SK-N-SH treated with all-trans-retinoic acid at 6 μM for 48 hours (cell line): ENCODE results near the gene HOXD1.

Experiments used
- ATAC-seq: fragments of 200-7000 bp; cut with Tn5 transposase; 3 replicates; pipeline ENCODE4 v1.9.1; 2020; ENCODE audit warnings: mild to moderate bottlenecking, moderate library complexity
- ARNTL ChIP-seq: fragments of 450-650 bp; formaldehyde crosslinking; IDR thresholded peaks from 2 replicates; pipeline ENCODE4 v1.5.0; 2020; ENCODE audit warnings: low read depth, mild to moderate bottlenecking, moderate library complexity, borderline replicate concordance
- BACH2 ChIP-seq: fragments of 250-450 bp; sonication (Bioruptor Pico); IDR thresholded peaks from 2 replicates; pipeline ENCODE4 v1.9.0; 2021; ENCODE audit warnings: mild to moderate bottlenecking, borderline replicate concordance
- CREB5 ChIP-seq: fragments of 250-450 bp; sonication (Bioruptor Pico); IDR thresholded peaks from 2 replicates; pipeline ENCODE4 v1.5.1; 2020; ENCODE audit warnings: low read depth, mild to moderate bottlenecking, moderate library complexity
- CSDC2 ChIP-seq: fragments of 250-450 bp; sonication (Bioruptor Pico); IDR thresholded peaks from 2 replicates; pipeline ENCODE4 v1.5.0; 2020; ENCODE audit warnings: mild to moderate bottlenecking, moderate library complexity
- CSRNP3 ChIP-seq: fragments of 250-450 bp; sonication (Bioruptor Pico); IDR thresholded peaks from 2 replicates; pipeline ENCODE4 v1.5.1; 2021; ENCODE audit warnings: mild to moderate bottlenecking, moderate library complexity
- ESRRG ChIP-seq: fragments of 250-450 bp; sonication (Bioruptor Pico); IDR thresholded peaks from 2 replicates; pipeline ENCODE4 v1.6.1; 2021; ENCODE audit warnings: mild to moderate bottlenecking
- GLIS3 ChIP-seq: fragments of 250-450 bp; sonication (Bioruptor Pico); IDR thresholded peaks from 2 replicates; pipeline ENCODE4 v1.5.0; 2020; ENCODE audit warnings: mild to moderate bottlenecking, moderate library complexity
- ISL1 ChIP-seq: fragments of 250-450 bp; sonication (Bioruptor Pico); IDR thresholded peaks from 2 replicates; pipeline ENCODE4 v2.1.2; 2022; ENCODE audit warnings: mild to moderate bottlenecking, moderate library complexity
- OSR1 ChIP-seq: fragments of 250-450 bp; sonication (Bioruptor Pico); IDR thresholded peaks from 2 replicates; pipeline ENCODE4 v1.8.0; 2022; ENCODE audit warnings: moderate library complexity, mild to moderate bottlenecking, inconsistent platforms
- PATZ1 ChIP-seq: fragments of 250-450 bp; sonication (Bioruptor Pico); IDR thresholded peaks from 2 replicates; pipeline ENCODE4 v1.8.0; 2020; ENCODE audit warnings: mild to moderate bottlenecking, moderate library complexity, borderline replicate concordance
- POU6F1 ChIP-seq: fragments of 250-450 bp; sonication (Bioruptor Pico); IDR thresholded peaks from 2 replicates; pipeline ENCODE4 v1.8.0; 2021; ENCODE audit warnings: low read depth, mild to moderate bottlenecking, moderate library complexity, borderline replicate concordance
- RARB ChIP-seq: fragments of 250-450 bp; sonication (Bioruptor Pico); IDR thresholded peaks from 2 replicates; pipeline ENCODE4 v1.8.0; 2021; ENCODE audit warnings: mild to moderate bottlenecking, moderate library complexity
- SNAI2 ChIP-seq: fragments of 250-450 bp; sonication (Bioruptor Pico); IDR thresholded peaks from 2 replicates; pipeline ENCODE4 v1.5.0; 2020; ENCODE audit warnings: mild to moderate bottlenecking, moderate library complexity
- TCF4 ChIP-seq: fragments of 250-450 bp; sonication (Bioruptor Pico); IDR thresholded peaks from 2 replicates; pipeline ENCODE4 v1.8.0; 2021; ENCODE audit warnings: mild to moderate bottlenecking, moderate library complexity, borderline replicate concordance
- TOX ChIP-seq: fragments of 250-450 bp; sonication (Bioruptor Pico); IDR thresholded peaks from 2 replicates; pipeline ENCODE4 v1.8.0; 2021; ENCODE audit warnings: mild to moderate bottlenecking, moderate library complexity, borderline replicate concordance
- TSHZ2 ChIP-seq: fragments of 250-450 bp; sonication (Bioruptor Pico); IDR thresholded peaks from 2 replicates; pipeline ENCODE4 v1.5.0; 2020; ENCODE audit warnings: mild to moderate bottlenecking, moderate library complexity
- ZC3H10 ChIP-seq: fragments of 250-450 bp; sonication (Bioruptor Pico); IDR thresholded peaks from 2 replicates; pipeline ENCODE4 v1.5.1; 2021; ENCODE audit warnings: mild to moderate bottlenecking, moderate library complexity
- ZFP3 ChIP-seq: fragments of 250-450 bp; sonication (Bioruptor Pico); IDR thresholded peaks from 2 replicates; pipeline ENCODE4 v1.5.0; 2020; ENCODE audit warnings: mild to moderate bottlenecking, moderate library complexity
- ZFP30 ChIP-seq: fragments of 450-650 bp; formaldehyde crosslinking; IDR thresholded peaks from 2 replicates; pipeline ENCODE4 v1.5.0; 2022; ENCODE audit warnings: mild to moderate bottlenecking, moderate library complexity
- ZNF565 ChIP-seq: fragments of 450-650 bp; formaldehyde crosslinking; conservative IDR thresholded peaks from 2 replicates; pipeline ENCODE4 v1.5.0; 2020; ENCODE audit warnings: low read depth, mild to moderate bottlenecking, moderate library complexity
- ZNF70 ChIP-seq: fragments of 450-650 bp; formaldehyde crosslinking; IDR thresholded peaks from 2 replicates; pipeline ENCODE4 v1.5.0; 2020; ENCODE audit warnings: mild to moderate bottlenecking, moderate library complexity
- ZNF8 ChIP-seq: fragments of 450-650 bp; formaldehyde crosslinking; IDR thresholded peaks from 2 replicates; pipeline ENCODE4 v1.5.0; 2020; ENCODE audit warnings: mild to moderate bottlenecking, moderate library complexity

HOXD1 gene

GRCh38 chr2:176192351-176192750, 3.9 kb downstream of the HOXD1 start (continued):
- TF ChIP-seq SNAI2 (CRISPR knock-in tag) (no peak), TOX (no peak), ESRRG (CRISPR knock-in tag) (no peak), OSR1 (no peak), ZNF565 (CRISPR knock-in tag) (no peak)

GRCh38 chr2:176193048-176193447, 4.6 kb downstream of the HOXD1 start:
- TF ChIP-seq ZC3H10 (CRISPR knock-in tag) (no peak), BACH2 (CRISPR knock-in tag) (no peak), TOX (no peak), TSHZ2 (CRISPR knock-in tag) (no peak), ZNF565 (CRISPR knock-in tag) (no peak), SNAI2 (CRISPR knock-in tag) (no peak), PATZ1 (CRISPR knock-in tag) (no peak), ZFP30 (CRISPR knock-in tag) (no peak), CSRNP3 (no peak), ZNF70 (no peak), RARB (CRISPR knock-in tag) (no peak), OSR1 (no peak)
- TF ChIP-seq, all 23 proteins: peak for 0
- ATAC-seq: no peak

- no peak for ATAC-seq
- TF ChIP-seq BACH2 (CRISPR knock-in tag): no peak
- TF ChIP-seq TCF4 (CRISPR knock-in tag): no peak
- TF ChIP-seq ISL1 (CRISPR knock-in tag): no peak
- TF ChIP-seq POU6F1 (CRISPR knock-in tag): no peak
- TF ChIP-seq ZFP30 (CRISPR knock-in tag): no peak
- TF ChIP-seq ZNF8 (CRISPR knock-in tag): no peak
- TF ChIP-seq ZNF70: no peak
- no peak for TF ChIP-seq CREB5 (CRISPR knock-in tag)
- no peak for TF ChIP-seq SNAI2 (CRISPR knock-in tag)
- no peak for TF ChIP-seq RARB (CRISPR knock-in tag)
- no peak for TF ChIP-seq OSR1
- TF ChIP-seq, all 23 proteins: peak for 0
These were observed 11.4 kb downstream of the HOXD1 start for GRCh38 chr2:176199902-176200301.

GRCh38 chr2:176200971-176201370, 12.5 kb downstream of the HOXD1 start:
- TF ChIP-seq CREB5 (CRISPR knock-in tag) (no peak), ZNF565 (CRISPR knock-in tag) (no peak), ZC3H10 (CRISPR knock-in tag) (no peak), ZNF8 (CRISPR knock-in tag) (no peak), ZFP30 (CRISPR knock-in tag) (no peak), SNAI2 (CRISPR knock-in tag) (no peak), POU6F1 (CRISPR knock-in tag) (no peak), TCF4 (CRISPR knock-in tag) (no peak), OSR1 (no peak), RARB (CRISPR knock-in tag) (no peak), GLIS3 (CRISPR knock-in tag) (no peak), ESRRG (CRISPR knock-in tag) (no peak), TOX (no peak), CSDC2 (no peak), ARNTL (CRISPR knock-in tag) (no peak), BACH2 (CRISPR knock-in tag) (no peak), ISL1 (CRISPR knock-in tag) (no peak), ZFP3 (no peak)
- ATAC-seq: no peak
